ENCODE measurements around the gene C8G.

- TF ChIP-seq ARNTL (CRISPR knock-in tag; IDR thresholded peaks at IDR 0.05) (no peak), FOXP1 (IDR thresholded peaks at IDR 0.05) (no peak), FOXP1 (CRISPR knock-in tag; IDR thresholded peaks at IDR 0.05) (no peak), REST (IDR thresholded peaks at IDR 0.05; ENCODE audit: borderline replicate concordance in 1 of 2, low read depth in 1 of 2, low read length in 2 of 2) (no peak), BCL3 (CRISPR knock-in tag; IDR thresholded peaks at IDR 0.05) (no peak), THYN1 (CRISPR knock-in tag; IDR thresholded peaks at IDR 0.05; ENCODE audit: borderline replicate concordance, low read depth) (no peak)
Observed at GRCh38 chr9:136923881-136924280, 21.2 kb upstream of the C8G start.
